Cardiac muscle cell (in vitro differentiated cells and primary cell): ENCODE measurements around the gene CCDC188. TPM values are rescaled to one million over a fixed set of nuclear protein-coding genes. Genes with fewer than 3 reads are reported as not detected.

Experiments
- DNase-seq, 2 donors: peaks; one replicate each; pipeline versions ENCODE4 v3.0.0 to v3.0.0-alpha.2; 2010 to 2017; ENCODE audit warnings: low read depth in 1 of 2, low spot score in 1 of 2
- H3K27ac ChIP-seq: fragments of 200-600 bp; sonication (generic); 2 replicates; pipeline ENCODE4 v1.5.1; 2016
- H3K27me3 ChIP-seq: fragments of 200-600 bp; sonication (generic); 2 replicates; pipeline ENCODE4 v1.6.0; 2016; ENCODE audit warnings: control low read depth
- H3K36me3 ChIP-seq: fragments of 200-600 bp; sonication (generic); 2 replicates; pipeline ENCODE4 v1.5.1; 2016; ENCODE audit warnings: control low read depth
- H3K4me1 ChIP-seq: fragments of 200-600 bp; sonication (generic); 2 replicates; pipeline ENCODE4 v1.8.1; 2017; ENCODE audit warnings: low read depth, mild to moderate bottlenecking, mixed run types
- H3K4me3 ChIP-seq: fragments of 200-600 bp; sonication (generic); 2 replicates; pipeline ENCODE4 v1.5.1; 2016; ENCODE audit warnings: mild to moderate bottlenecking
- H3K9me3 ChIP-seq: fragments of 200-600 bp; sonication (generic); 2 replicates; pipeline ENCODE4 v1.5.1; 2017; ENCODE audit warnings: low read depth, mild to moderate bottlenecking, control low read depth
- CTCF ChIP-seq: IDR thresholded peaks from 2 replicates; pipeline ENCODE4 v1.5.1; 2012; ENCODE audit warnings: low read depth, mild to moderate bottlenecking, low read length
- polyA plus RNA-seq: library from polyadenylated mRNA; unstranded; fragments of >200 nt; fragmentation: Nextera tagmentation; extraction: Ambion mirVana; gene quantifications from 2 replicates; pipeline ENCODE4 v1.2.1, GENCODE V29; 2016
- total RNA-seq: library from RNA; depleted of rRNA; stranded (reverse); fragments of >200 nt; gene quantifications from 2 replicates; pipeline ENCODE4 v1.2.3, GENCODE V29; 2016

CCDC188 gene
- total and polyA plus RNA-seq, 2 experiments from 2014 or later = not detected

GRCh38 chr22:20116376-20116950 lies 34.4 kb downstream of the CCDC188 start:
- Histone ChIP-seq H3K27ac (peak overlapping the region; percentile 82), H3K27me3 (no peaks in the 10 kb centered on the region), H3K9me3 (no peaks in the 10 kb centered on the region), H3K4me1 (peaks cover 10% of the 10 kb centered on the region), H3K4me3 (peak overlapping the region; percentile 85), H3K36me3 (peaks cover 17% of the 10 kb centered on the region)
- no peak for DNase-seq
- no peak for TF ChIP-seq CTCF

- Histone ChIP-seq H3K27ac (peak within 1 kb of the TSS; percentile 82), H3K36me3 (peaks cover 15% of the 10 kb centered on the region), H3K4me1 (peaks cover 10% of the 10 kb centered on the region), H3K27me3 (no peaks in the 10 kb centered on the region), H3K4me3 (peak within 1 kb of the TSS; percentile 85), H3K9me3 (no peaks in the 10 kb centered on the region)
- no peak for DNase-seq
- TF ChIP-seq CTCF = no peak
Observed at GRCh38 chr22:20115691-20116375, 35.0 kb downstream of the CCDC188 start, which contains the start of gene RANBP1. TSS of gene RANBP1 (plus strand) at chr22:20116104. CDS start at chr22:20116185, 81 bp downstream.

DNA sequence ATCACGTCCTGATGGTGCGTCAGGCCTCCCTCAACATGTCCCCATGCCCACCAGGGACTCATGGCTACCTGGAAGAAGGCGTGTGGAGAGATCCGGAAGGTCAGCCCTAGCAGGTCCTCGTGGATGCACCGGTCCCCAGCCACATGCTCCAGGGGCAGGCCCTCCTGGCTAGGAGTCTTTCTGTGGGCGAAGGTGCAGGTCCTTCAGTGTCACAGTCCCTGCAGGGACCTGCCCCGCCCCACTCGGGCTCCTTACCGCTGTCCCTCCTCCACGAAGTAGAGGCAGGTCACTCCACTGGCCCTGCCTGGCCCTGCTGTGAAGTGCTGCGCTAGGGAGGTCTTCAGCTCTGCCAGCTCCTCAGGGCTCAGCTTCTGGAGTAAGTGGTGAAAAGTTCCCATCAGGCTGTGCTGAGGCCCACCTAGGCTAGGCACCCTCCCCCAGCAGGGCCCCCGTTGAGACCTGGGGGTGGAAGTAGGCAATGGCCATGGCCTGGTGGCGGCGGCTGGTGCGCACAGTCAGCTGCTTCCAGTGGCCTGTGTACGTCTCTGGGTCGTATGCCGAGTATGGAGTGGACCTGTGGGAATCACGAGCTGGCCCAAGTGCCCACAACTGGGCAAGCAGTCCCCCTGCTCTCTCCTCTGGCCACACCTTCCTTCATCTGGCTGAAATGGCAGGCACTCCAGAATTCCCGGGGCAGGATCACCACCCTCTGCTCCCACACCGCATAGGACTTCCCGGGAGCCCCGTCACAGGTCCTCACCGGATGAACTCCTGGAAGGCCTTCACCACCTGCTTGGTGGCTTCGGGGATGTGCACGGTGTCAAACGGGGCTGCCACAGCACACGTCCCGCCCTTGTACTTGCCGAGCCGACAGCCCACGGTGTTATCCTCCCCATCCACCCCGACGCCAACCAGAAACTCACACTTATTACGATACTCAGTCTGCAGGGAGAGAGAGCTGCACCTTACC lies 36.1 kb downstream of the CCDC188 start:
- DNase-seq = no peak
- Histone ChIP-seq H3K36me3 (peaks cover 7% of the 10 kb centered on the region), H3K27me3 (no peaks in the 10 kb centered on the region), H3K4me1 (peaks cover 10% of the 10 kb centered on the region), H3K27ac (no peak overlapping the region), H3K4me3 (no peak overlapping the region), H3K9me3 (no peaks in the 10 kb centered on the region)
- TF ChIP-seq CTCF = no peak

GRCh38 chr22:20113551-20114310 lies 37.1 kb downstream of the CCDC188 start:
- H3K4me1 ChIP-seq = peaks cover 8% of the 10 kb centered on the region
- no peak for DNase-seq
- H3K4me3 ChIP-seq = no peak overlapping the region
- no peak for TF ChIP-seq CTCF
- no peak overlapping the region for H3K27ac ChIP-seq
- H3K27me3 ChIP-seq = no peaks in the 10 kb centered on the region
- H3K9me3 ChIP-seq = no peaks in the 10 kb centered on the region
- peaks cover 7% of the 10 kb centered on the region for H3K36me3 ChIP-seq
